ENCODE measurements around the gene CREM. TPM values are rescaled to one million over a fixed set of nuclear protein-coding genes. Genes with fewer than 3 reads are reported as not detected.

CREM gene
- total RNA-seq, 4 donors from 2014 or later = 24.3 to 42.5 (median 30.1) TPM

DNA sequence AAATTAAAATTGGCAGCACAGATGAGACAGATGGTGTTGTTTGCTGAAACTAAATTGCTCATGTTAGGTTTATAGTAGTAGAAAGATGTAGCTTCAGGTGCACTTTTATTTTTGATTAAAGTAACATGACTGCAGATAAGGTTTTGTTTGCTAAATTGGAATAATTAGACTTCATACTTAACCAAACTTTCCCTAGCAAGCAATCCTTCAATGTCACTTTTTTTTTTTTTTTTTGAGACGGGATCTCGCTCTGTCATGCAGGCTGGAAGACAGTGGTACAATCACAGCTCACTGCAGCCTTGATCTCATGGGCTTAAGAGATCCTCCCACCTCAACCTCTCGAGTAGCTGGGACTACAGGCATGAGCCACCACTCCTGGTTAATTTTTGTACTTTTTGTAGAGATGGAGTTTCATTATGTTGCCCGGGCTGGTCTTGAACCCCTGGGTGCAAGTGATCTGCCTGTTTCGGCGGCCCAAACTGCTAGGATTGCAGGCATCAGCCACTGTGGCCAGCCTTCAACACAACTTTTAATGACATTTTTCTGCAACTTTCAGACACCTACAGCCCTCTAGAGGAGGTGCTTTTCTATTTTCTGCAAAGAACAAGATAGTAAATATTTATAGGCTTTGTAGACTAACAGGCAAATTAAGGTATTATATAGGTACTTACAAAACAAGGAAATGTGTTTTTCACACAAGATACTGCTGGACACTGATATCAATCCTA, 124.9 kb downstream of the CREM start:
- Histone ChIP-seq H3K4me1 (no peaks in the 10 kb centered on the region), H3K9me3 (no peaks in the 10 kb centered on the region), H3K4me3 (no peak overlapping the region), H3K27me3 (no peaks in the 10 kb centered on the region), H3K27ac (no peak overlapping the region), H3K36me3 (no peaks in the 10 kb centered on the region)
- TF ChIP-seq, protein P1, sequence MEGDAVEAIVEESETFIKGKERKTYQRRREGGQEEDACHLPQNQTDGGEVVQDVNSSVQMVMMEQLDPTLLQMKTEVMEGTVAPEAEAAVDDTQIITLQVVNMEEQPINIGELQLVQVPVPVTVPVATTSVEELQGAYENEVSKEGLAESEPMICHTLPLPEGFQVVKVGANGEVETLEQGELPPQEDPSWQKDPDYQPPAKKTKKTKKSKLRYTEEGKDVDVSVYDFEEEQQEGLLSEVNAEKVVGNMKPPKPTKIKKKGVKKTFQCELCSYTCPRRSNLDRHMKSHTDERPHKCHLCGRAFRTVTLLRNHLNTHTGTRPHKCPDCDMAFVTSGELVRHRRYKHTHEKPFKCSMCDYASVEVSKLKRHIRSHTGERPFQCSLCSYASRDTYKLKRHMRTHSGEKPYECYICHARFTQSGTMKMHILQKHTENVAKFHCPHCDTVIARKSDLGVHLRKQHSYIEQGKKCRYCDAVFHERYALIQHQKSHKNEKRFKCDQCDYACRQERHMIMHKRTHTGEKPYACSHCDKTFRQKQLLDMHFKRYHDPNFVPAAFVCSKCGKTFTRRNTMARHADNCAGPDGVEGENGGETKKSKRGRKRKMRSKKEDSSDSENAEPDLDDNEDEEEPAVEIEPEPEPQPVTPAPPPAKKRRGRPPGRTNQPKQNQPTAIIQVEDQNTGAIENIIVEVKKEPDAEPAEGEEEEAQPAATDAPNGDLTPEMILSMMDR (IDR thresholded peaks at IDR 0.05 in 4 of 5, conservative IDR thresholded peaks at IDR 0.05 in 1 of 5) = no peak
- no peak for TF ChIP-seq POLR2A (IDR thresholded peaks at IDR 0.05)
- intact Hi-C loops (cut with DNase I; ENCODE audit: low total_unique reads) = no loop called here
- no peak for ATAC-seq
- in situ Hi-C loops (cut with MboI; ENCODE audit: low sequenced_read_pairs in 4 of 4) = no loop called here
- DNase-seq = no peak

DNA sequence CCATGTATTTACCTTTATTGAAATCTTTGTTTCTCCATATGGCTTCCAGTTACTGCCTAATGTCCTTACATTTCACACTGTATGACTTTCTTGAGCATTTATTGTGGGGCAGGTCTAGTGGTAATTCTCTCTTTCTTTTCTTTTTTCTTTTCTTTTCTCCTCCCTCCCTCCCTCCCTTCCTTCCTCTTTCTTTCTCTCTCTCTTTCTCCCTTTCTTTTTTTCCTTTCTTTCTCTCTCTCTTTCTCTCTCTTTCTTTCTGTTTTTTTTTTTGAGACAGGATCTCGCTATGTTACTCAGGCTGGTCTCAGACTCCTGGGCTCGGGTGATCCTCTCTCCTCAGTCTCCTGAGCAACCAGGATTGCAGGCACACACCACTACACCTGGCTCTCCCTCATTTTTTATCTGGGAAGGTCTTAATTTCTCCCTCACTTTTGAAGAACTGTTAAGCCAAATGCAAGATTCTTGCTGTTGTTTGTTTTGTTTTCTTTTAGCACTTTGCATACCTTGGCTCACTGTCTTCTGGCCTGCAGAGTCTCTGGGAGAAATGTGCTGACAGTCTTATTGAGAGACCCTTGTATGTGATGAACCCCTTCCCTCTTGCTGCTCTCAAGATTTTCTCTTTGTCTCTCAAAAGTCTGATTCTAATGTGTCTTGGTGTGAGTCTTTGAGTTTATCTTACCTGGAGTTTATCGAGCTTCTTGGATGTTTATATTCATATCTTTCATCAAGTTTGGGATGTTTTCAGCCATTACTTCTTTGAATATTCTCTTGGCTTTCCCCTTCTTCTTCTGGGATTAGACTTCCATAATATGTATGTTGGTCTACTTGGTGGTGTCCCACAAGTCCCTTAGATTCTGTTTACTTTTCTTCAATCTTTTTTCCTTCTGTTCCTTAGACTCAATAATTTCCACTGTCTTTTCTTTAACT, 130.7 kb downstream of the CREM start:
- H3K36me3 ChIP-seq = no peaks in the 10 kb centered on the region
- H3K4me1 ChIP-seq = no peaks in the 10 kb centered on the region
- intact Hi-C loops (cut with DNase I; ENCODE audit: low total_unique reads) = no loop called here
- in situ Hi-C loops (cut with MboI; ENCODE audit: low sequenced_read_pairs in 4 of 4) = no loop called here
- H3K27me3 ChIP-seq = no peaks in the 10 kb centered on the region
- TF ChIP-seq, protein P1 (IDR thresholded peaks at IDR 0.05 in 4 of 5, conservative IDR thresholded peaks at IDR 0.05 in 1 of 5) = no peak
- TF ChIP-seq POLR2A (IDR thresholded peaks at IDR 0.05) = no peak
- no peak overlapping the region for H3K27ac ChIP-seq
- no peak overlapping the region for H3K4me3 ChIP-seq
- H3K9me3 ChIP-seq = no peaks in the 10 kb centered on the region
- no peak for ATAC-seq
- DNase-seq = no peak

GRCh38 chr10:35259769-35260397, 133.2 kb downstream of the CREM start:
- intact Hi-C loops (cut with DNase I; ENCODE audit: low total_unique reads) (no loop called here), in situ Hi-C loops (cut with MboI; ENCODE audit: low sequenced_read_pairs in 4 of 4) (no loop called here)
- Histone ChIP-seq H3K4me3 (no peak overlapping the region), H3K4me1 (no peaks in the 10 kb centered on the region), H3K27ac (no peak overlapping the region), H3K27me3 (no peaks in the 10 kb centered on the region), H3K9me3 (no peaks in the 10 kb centered on the region), H3K36me3 (no peaks in the 10 kb centered on the region)
- ATAC-seq (no peak), DNase-seq (no peak)
- TF ChIP-seq POLR2A (IDR thresholded peaks at IDR 0.05) = no peak
- TF ChIP-seq, protein P1 (IDR thresholded peaks at IDR 0.05 in 4 of 5, conservative IDR thresholded peaks at IDR 0.05 in 1 of 5) = no peak

- DNase-seq (no peak), ATAC-seq (no peak)
- Histone ChIP-seq H3K27ac (no peak overlapping the region), H3K4me3 (no peak overlapping the region), H3K9me3 (no peaks in the 10 kb centered on the region), H3K36me3 (no peaks in the 10 kb centered on the region), H3K27me3 (no peaks in the 10 kb centered on the region), H3K4me1 (no peaks in the 10 kb centered on the region)
- intact Hi-C loops (cut with DNase I; ENCODE audit: low total_unique reads) (no loop called here), in situ Hi-C loops (cut with MboI; ENCODE audit: low sequenced_read_pairs in 4 of 4) (no loop called here)
- TF ChIP-seq, protein P1 (IDR thresholded peaks at IDR 0.05 in 4 of 5, conservative IDR thresholded peaks at IDR 0.05 in 1 of 5) = no peak
- no peak for TF ChIP-seq POLR2A (IDR thresholded peaks at IDR 0.05)
Measured at GRCh38 chr10:35262436-35262835, 135.8 kb downstream of the CREM start.

Small RNA genes within 50 kb of the gene (microRNA-seq; reads per million reads assigned to microRNA genes)
- gene MIR3611 (ENCODE audit: borderline replicate concordance in 2 of 2) = 1.2 to 2.6 reads per million in 2 donors

Other genes with a start within 250 kb of the CREM start
- 10 to 100 TPM; 27.2 to 41.4 (median 34.2) TPM for gene CUL2, start 36.5 kb upstream of the CREM start, total RNA-seq
- 10 to 100 TPM; 23.9 to 68.1 (median 39.5) TPM for gene CCNY, start 209.7 kb downstream of the CREM start, total RNA-seq

Data from gastrocnemius medialis (tissue), 4 donors.